H1 (cell line): ENCODE measurements around the gene LDLRAD4. TPM values are rescaled to one million over a fixed set of nuclear protein-coding genes. Genes with fewer than 3 reads are reported as not detected.

Source experiments
- CTCF ChIA-PET: fragments of 300-600 bp; sonication (Branson Sonifier 250); formaldehyde crosslinking; loops from one replicate; lab custom pipeline; 2021; ENCODE audit not compliant: partially characterized antibody; lab: Charles Lee
- POLR2A ChIA-PET: fragments of 300-600 bp; sonication (Branson Sonifier 250); formaldehyde crosslinking; loops from one replicate; lab custom pipeline; 2021; ENCODE audit warnings: inconsistent platforms; ENCODE audit not compliant: partially characterized antibody; lab: Charles Lee
- DNase-seq, 2 experiments: peaks; one replicate each; pipeline versions ENCODE4 v3.0.0 to v3.0.0-alpha.2; 2010 to 2022; ENCODE audit warnings: low spot score in 2 of 2, low read depth in 1 of 2, mixed read lengths in 1 of 2
- FAIRE-seq: peaks from 2 replicates; lab custom pipeline; 2011; peaks lifted over from hg19 to GRCh38; lab: Jason Lieb, UNC
- H2AFZ ChIP-seq: 2 replicates; pipeline ENCODE4 v1.8.1; 2012; ENCODE audit warnings: low read length, inconsistent platforms
- H2AK5ac ChIP-seq: 2 replicates; pipeline ENCODE4 v1.6.1; 2013; ENCODE audit warnings: low read depth, low read length
- H2BK120ac ChIP-seq: replicated peaks from 2 replicates; pipeline ENCODE3; 2013; ENCODE audit warnings: low read depth, low read length, inconsistent platforms
- H2BK12ac ChIP-seq: 2 replicates; pipeline ENCODE4 v1.6.1; 2013; ENCODE audit warnings: low read depth, low read length
- H2BK15ac ChIP-seq: 2 replicates; pipeline ENCODE4 v1.6.1; 2013; ENCODE audit warnings: low read length
- H2BK20ac ChIP-seq: 2 replicates; pipeline ENCODE4 v1.6.1; 2013; ENCODE audit warnings: low read length
- H2BK5ac ChIP-seq: 2 replicates; pipeline ENCODE4 v1.6.1; 2013; ENCODE audit warnings: low read depth, low read length
- H3K14ac ChIP-seq: 2 replicates; pipeline ENCODE4 v1.6.1; 2013; ENCODE audit warnings: inconsistent platforms; ENCODE audit not compliant: insufficient read length
- H3K18ac ChIP-seq: 2 replicates; pipeline ENCODE4 v1.6.1; 2013; ENCODE audit warnings: low read length; ENCODE audit errors: extremely low read depth
- H3K23ac ChIP-seq: 2 replicates; pipeline ENCODE4 v1.6.1; 2013; ENCODE audit warnings: inconsistent platforms; ENCODE audit not compliant: insufficient read length
- H3K23me2 ChIP-seq: 2 replicates; pipeline ENCODE4 v1.6.1; 2013; ENCODE audit warnings: low read depth, low read length
- H3K27ac ChIP-seq: 2 replicates; pipeline ENCODE4 v1.6.1; 2011; ENCODE audit warnings: low read depth, low read length, inconsistent platforms
- H3K27me3 ChIP-seq, 4 experiments: replicated peaks in 1 of 4; 1 replicate in 1 of 4; 2 replicates in 3 of 4; pipeline versions ENCODE4 v1.6.1 to v1.8.1; 2011 to 2013; ENCODE audit warnings: low read length in 3 of 4, mild to moderate bottlenecking in 3 of 4, inconsistent platforms in 2 of 4, mixed read lengths in 2 of 4, moderate library complexity in 1 of 4; ENCODE audit not compliant: control insufficient read depth in 3 of 4, insufficient read depth in 3 of 4; ENCODE audit errors: extremely low read depth in 1 of 4
- H3K36me3 ChIP-seq, 4 experiments: 2 replicates each; pipeline versions ENCODE4 v1.6.1 to v1.8.1; 2011 to 2013; ENCODE audit warnings: mild to moderate bottlenecking in 4 of 4, low read length in 3 of 4, moderate library complexity in 2 of 4, control low read depth in 1 of 4, inconsistent platforms in 1 of 4; ENCODE audit not compliant: insufficient read depth in 4 of 4, control insufficient read depth in 2 of 4
- H3K4ac ChIP-seq: replicated peaks from 2 replicates; pipeline ENCODE3; 2013; ENCODE audit warnings: low read length, low read depth, mixed read lengths, inconsistent platforms; ENCODE audit not compliant: insufficient read length
- H3K4me1 ChIP-seq, 4 experiments: replicated peaks in 1 of 4; 1 replicate in 1 of 4; 2 replicates in 3 of 4; pipeline versions ENCODE4 v1.6.1 to v1.8.1; 2011 to 2013; ENCODE audit warnings: low read length in 3 of 4, inconsistent platforms in 2 of 4, mixed read lengths in 1 of 4; ENCODE audit not compliant: insufficient read depth in 4 of 4, control insufficient read depth in 3 of 4
- H3K4me2 ChIP-seq, 2 experiments: 2 replicates each; pipeline versions ENCODE4 v1.6.1 to v1.8.1; 2011 to 2013; ENCODE audit warnings: low read depth in 2 of 2, low read length in 2 of 2, control low read depth in 1 of 2, inconsistent platforms in 1 of 2, mild to moderate bottlenecking in 1 of 2; ENCODE audit not compliant: insufficient read depth in 1 of 2
- H3K4me3 ChIP-seq, 4 experiments: fragments of 200-600, 300-600 bp in 1 of 4; sonication (generic), shearing (Covaris generic), sonication (Bioruptor Twin) in 1 of 4; 2 replicates each; pipeline versions ENCODE4 v1.5.1 to v1.8.1; 2011 to 2016; ENCODE audit warnings: low read length in 4 of 4, low read depth in 3 of 4, control low read depth in 2 of 4, inconsistent platforms in 2 of 4, mild to moderate bottlenecking in 2 of 4, mixed read lengths in 1 of 4, moderate library complexity in 1 of 4; ENCODE audit not compliant: insufficient read depth in 2 of 4; ENCODE audit errors: extremely low read depth in 1 of 4
- H3K56ac ChIP-seq: replicated peaks from 2 replicates; pipeline ENCODE3; 2013; ENCODE audit warnings: low read depth, mild to moderate bottlenecking, mixed read lengths, low read length, inconsistent platforms; ENCODE audit not compliant: insufficient read length
- H3K79me1 ChIP-seq: 2 replicates; pipeline ENCODE4 v1.6.1; 2013; ENCODE audit warnings: low read depth, low read length, control low read depth
- H3K79me2 ChIP-seq, 2 experiments: 2 replicates each; pipeline versions ENCODE4 v1.6.1 to v1.8.1; 2012 to 2013; ENCODE audit warnings: low read length in 2 of 2, mild to moderate bottlenecking in 2 of 2, inconsistent platforms in 1 of 2; ENCODE audit not compliant: insufficient read depth in 2 of 2, control insufficient read depth in 1 of 2
- H3K9ac ChIP-seq, 4 experiments: replicated peaks in 1 of 4; 1 replicate in 1 of 4; 2 replicates in 3 of 4; pipeline versions ENCODE4 v1.6.1 to v1.8.1; 2011 to 2013; ENCODE audit warnings: low read depth in 3 of 4, low read length in 3 of 4, control low read depth in 2 of 4, mild to moderate bottlenecking in 2 of 4, moderate library complexity in 2 of 4, inconsistent platforms in 1 of 4; ENCODE audit errors: extremely low read depth in 1 of 4
- H3K9me3 ChIP-seq, 2 experiments: 2 replicates each; pipeline versions ENCODE4 v1.6.1 to v1.8.1; 2012 to 2013; ENCODE audit warnings: mild to moderate bottlenecking in 2 of 2, moderate library complexity in 2 of 2, control low read depth in 1 of 2, inconsistent platforms in 1 of 2, low read depth in 1 of 2, low read length in 1 of 2, mixed read lengths in 1 of 2; ENCODE audit not compliant: insufficient read depth in 2 of 2
- H4K20me1 ChIP-seq, 2 experiments: replicated peaks in 1 of 2; 2 replicates each; pipeline versions ENCODE3 to v1.8.1; 2011 to 2013; ENCODE audit warnings: inconsistent platforms in 2 of 2, low read length in 2 of 2, mild to moderate bottlenecking in 1 of 2; ENCODE audit not compliant: insufficient read depth in 2 of 2, control insufficient read depth in 1 of 2
- H4K5ac ChIP-seq: 2 replicates; pipeline ENCODE4 v1.6.1; 2013; ENCODE audit warnings: low read length, low read depth, mixed read lengths, inconsistent platforms; ENCODE audit not compliant: insufficient read length
- H4K8ac ChIP-seq: 2 replicates; pipeline ENCODE4 v1.8.0; 2013; ENCODE audit warnings: mild to moderate bottlenecking, moderate library complexity, low read length, inconsistent platforms; ENCODE audit not compliant: insufficient read depth; ENCODE audit errors: extremely low read depth
- H4K91ac ChIP-seq: replicated peaks from 2 replicates; pipeline ENCODE3; 2013; ENCODE audit warnings: low read length, mixed read lengths, inconsistent platforms; ENCODE audit not compliant: insufficient read length
- ASH2L ChIP-seq: fragments of 200-600, 300-600 bp; sonication (generic); IDR thresholded peaks from one replicate; pipeline ENCODE4 v1.7.1; 2017; ENCODE audit warnings: low read length
- CBX5 ChIP-seq: fragments of 300-800, 300-1000 bp; sonication (generic); IDR thresholded peaks from 2 replicates; pipeline ENCODE4 v1.7.1; 2016; ENCODE audit warnings: antibody characterized with exemption, low read length, low read depth
- CHD1 ChIP-seq: IDR thresholded peaks from 2 replicates; pipeline ENCODE4 v1.6.1; 2012; ENCODE audit warnings: low read depth, low read length, improper control_type of control experiment
- EP300 ChIP-seq, 2 experiments: IDR thresholded peaks; 1 replicate in 1 of 2; 2 replicates in 1 of 2; pipeline ENCODE4 v1.6.1; 2011 to 2012; ENCODE audit warnings: low read depth in 2 of 2, low read length in 2 of 2, mild to moderate bottlenecking in 2 of 2, borderline replicate concordance in 1 of 2, inconsistent platforms in 1 of 2, moderate library complexity in 1 of 2
- EZH2 ChIP-seq: fragments of 200-600 bp; sonication (generic); IDR thresholded peaks from 2 replicates; pipeline ENCODE4 v1.7.1; 2012; ENCODE audit warnings: low read depth, mild to moderate bottlenecking, moderate library complexity, low read length, inconsistent platforms; ENCODE audit not compliant: severe bottlenecking
- GABPA ChIP-seq: IDR thresholded peaks from 2 replicates; pipeline ENCODE4 v1.6.1; 2011; ENCODE audit warnings: mild to moderate bottlenecking, low read length, moderate library complexity, borderline replicate concordance; ENCODE audit not compliant: insufficient read depth
- NANOG ChIP-seq: IDR thresholded peaks from 2 replicates; pipeline ENCODE4 v1.6.1; 2011; ENCODE audit warnings: low read length, low read depth, mild to moderate bottlenecking, inconsistent platforms; ENCODE audit not compliant: insufficient read depth, poor library complexity, severe bottlenecking
- RAD21 ChIP-seq, 2 experiments: IDR thresholded peaks in 1 of 2; conservative IDR thresholded peaks in 1 of 2; 2 replicates each; pipeline ENCODE4 v1.6.1; 2011; ENCODE audit warnings: low read depth in 2 of 2, low read length in 2 of 2, improper control_type of control experiment in 1 of 2, inconsistent platforms in 1 of 2, mild to moderate bottlenecking in 1 of 2, moderate library complexity in 1 of 2
- RBBP5 ChIP-seq: IDR thresholded peaks from 2 replicates; pipeline ENCODE4 v1.7.1; 2012; ENCODE audit warnings: low read depth, mild to moderate bottlenecking, inconsistent platforms, low read length, moderate library complexity, borderline replicate concordance
- RFX5 ChIP-seq: IDR thresholded peaks from 2 replicates; pipeline ENCODE4 v1.6.1; 2011; ENCODE audit warnings: low read depth, low read length, improper control_type of control experiment, borderline replicate concordance
- SP4 ChIP-seq: IDR thresholded peaks from 2 replicates; pipeline ENCODE4 v1.6.1; 2012; ENCODE audit warnings: low read length, inconsistent platforms
- YY1 ChIP-seq: IDR thresholded peaks from 2 replicates; pipeline ENCODE4 v1.6.1; 2011; ENCODE audit warnings: low read depth, mild to moderate bottlenecking, low read length
- ZNF274 ChIP-seq: IDR thresholded peaks from 2 replicates; pipeline ENCODE4 v1.7.0; 2012; ENCODE audit warnings: low read length, borderline replicate concordance; ENCODE audit errors: extremely low read depth
- WGBS, 2 experiments: shearing (Covaris generic) in 1 of 2; methylation state at CpG; one replicate each; pipeline versions ENCODE4 v1.1.6 to v1.1.7; 2013 to 2015; ENCODE audit warnings: low lambda C conversion rate in 2 of 2, mixed read lengths in 2 of 2, inconsistent platforms in 1 of 2, low coverage in 1 of 2, missing lambda C conversion rate in 1 of 2; ENCODE audit not compliant: insufficient replicate concordance in 2 of 2, insufficient coverage in 1 of 2, insufficient read length in 1 of 2; ENCODE audit errors: extremely low coverage in 1 of 2, missing lambda C conversion rate in 1 of 2; 5-methylcytosine and 5-hydroxymethylcytosine counted together
- polyA plus RNA-seq, 7 experiments: library from polyadenylated mRNA; depleted of rRNA in 3 of 7; stranded (reverse) in 5 of 7; unstranded in 2 of 7; fragments of >200 nt in 5 of 7; fragments of 200-250 nt in 2 of 7; gene quantifications; 1 replicate in 5 of 7; 2 replicates in 1 of 7; 4 replicates in 1 of 7; pipeline versions ENCODE4 v1.2.1 to v1.2.3, GENCODE V29; 2011 to 2013; ENCODE audit warnings: missing spikeins in 2 of 7, mixed read lengths in 2 of 7
- total RNA-seq: library from RNA; stranded (reverse); fragmentation: NEBNext Ultra II Directional; extraction: Animal tissue kit (Norgen Biotek cat#: 25700); gene quantifications from 2 replicates; pipeline ENCODE4 v1.2.1, GENCODE V29; 2021
- TF ChIP-seq, protein P1 (sequence below): IDR thresholded peaks from 2 replicates; pipeline ENCODE4 v1.6.1; 2012; ENCODE audit warnings: inconsistent platforms

Gene LDLRAD4
- total and polyA plus RNA-seq, 2 of the 8 experiments (the other 6 are each of a cell fraction or from before 2014, with no cell fraction given) = 0.77 to 1.4 TPM

DNA sequence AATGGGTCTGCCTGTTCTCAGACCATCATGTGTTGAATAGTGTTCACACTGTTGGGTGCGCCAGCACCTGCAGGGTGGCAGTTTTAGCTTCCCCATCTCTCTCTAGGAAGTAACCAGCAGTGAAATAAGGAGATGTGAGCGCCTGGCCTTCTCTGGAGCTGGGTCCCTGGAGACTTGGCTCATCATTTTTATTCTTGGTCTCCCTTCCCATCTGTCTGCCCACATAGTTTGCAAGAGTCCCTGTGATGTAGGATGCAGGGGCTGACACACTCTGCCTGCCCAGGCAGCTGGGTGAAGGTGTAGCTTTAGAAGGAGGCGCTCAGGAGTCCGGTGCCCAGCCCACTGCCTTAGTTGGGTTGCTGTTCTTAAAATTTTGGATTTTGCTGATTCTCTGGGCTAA is 172.2 kb downstream of the LDLRAD4 start:
- POLR2A ChIA-PET = no interaction called here
- no peaks in the 10 kb centered on the region for H3K4me1 ChIP-seq
- no peaks in the 10 kb centered on the region for H3K23me2 ChIP-seq
- H3K23ac ChIP-seq = no peak overlapping the region
- FAIRE-seq (no peak), DNase-seq (no peak)
- no peak overlapping the region for H3K4me2 ChIP-seq
- H2AFZ ChIP-seq = no peak overlapping the region
- no peak overlapping the region for H3K27ac ChIP-seq
- no peak overlapping the region for H2BK120ac ChIP-seq
- H2BK15ac ChIP-seq = no peak overlapping the region
- no peaks in the 10 kb centered on the region for H3K27me3 ChIP-seq
- H2AK5ac ChIP-seq = no peak overlapping the region
- no peaks in the 10 kb centered on the region for H4K20me1 ChIP-seq
- no peaks in the 10 kb centered on the region for H3K9me3 ChIP-seq
- H2BK20ac ChIP-seq = no peak overlapping the region
- CTCF ChIA-PET = interaction anchor here (0.6 kb wide), 1 partner anchor 253 kb away, joined by 3 read pairs; no protein-coding TSS in a partner anchor
- WGBS, 2 experiments = 85% methylated on average over 4 of the region's 4 CpGs; no CpG with 5 or more reads in 1 of the 2 experiments
- no peak overlapping the region for H4K8ac ChIP-seq
- no peak overlapping the region for H4K91ac ChIP-seq
- H3K36me3 ChIP-seq = no peaks in the 10 kb centered on the region
- no peak overlapping the region for H3K56ac ChIP-seq
- no peak overlapping the region for H3K18ac ChIP-seq
- H3K4ac ChIP-seq = no peak overlapping the region
- H2BK12ac ChIP-seq = no peak overlapping the region
- H3K4me3 ChIP-seq = no peak overlapping the region
- H2BK5ac ChIP-seq = no peak overlapping the region
- H3K9ac ChIP-seq = no peak overlapping the region
- H3K79me2 ChIP-seq = no peaks in the 10 kb centered on the region
- H3K79me1 ChIP-seq = no peaks in the 10 kb centered on the region
- H4K5ac ChIP-seq = no peak overlapping the region
- no peak overlapping the region for H3K14ac ChIP-seq
- TF ChIP-seq RBBP5 (no peak), ASH2L (no peak), YY1 (no peak), GABPA (no peak), NANOG (no peak), CBX5 (no peak), EZH2 (no peak), ZNF274 (no peak), EP300 (IDR thresholded peaks at IDR 0.05; ENCODE audit: borderline replicate concordance in 1 of 2, low read depth in 2 of 2, low read length in 2 of 2) (no peak), SP4 (no peak), RFX5 (no peak), CHD1 (no peak), RAD21 (IDR thresholded peaks at IDR 0.05 in 1 of 2, conservative IDR thresholded peaks at IDR 0.05 in 1 of 2; ENCODE audit: low read depth in 2 of 2, low read length in 2 of 2) (no peak)
- TF ChIP-seq, protein P1, sequence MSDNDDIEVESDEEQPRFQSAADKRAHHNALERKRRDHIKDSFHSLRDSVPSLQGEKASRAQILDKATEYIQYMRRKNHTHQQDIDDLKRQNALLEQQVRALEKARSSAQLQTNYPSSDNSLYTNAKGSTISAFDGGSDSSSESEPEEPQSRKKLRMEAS = no peak
